Panc1 (cell line): Measurements from ENCODE around the gene TTF2. TPM values are rescaled to one million over a fixed set of nuclear protein-coding genes. Genes with fewer than 3 reads are reported as not detected.

Source experiments
- ATAC-seq: fragments of 200-7000 bp; cut with Tn5 transposase; 2 replicates; pipeline ENCODE4 v1.9.1; 2020; ENCODE audit warnings: mild to moderate bottlenecking, moderate library complexity
- BruUV-seq: library from RNA; stranded (reverse); fragments of 400-500 nt; replicated peaks from 2 replicates; lab custom pipeline; 2021; lab: Mats Ljungman, UMichigan
- CTCF ChIA-PET: fragments of 300-600 bp; sonication (Branson Sonifier 250); formaldehyde crosslinking; loops from one replicate; lab custom pipeline; 2022; ENCODE audit warnings: antibody characterized with exemption; lab: Charles Lee
- POLR2A ChIA-PET: fragments of 300-600 bp; sonication (Branson Sonifier 250); formaldehyde crosslinking; loops from one replicate; lab custom pipeline; 2022; ENCODE audit warnings: antibody characterized with exemption; lab: Charles Lee
- DNase-seq: peaks from one replicate; pipeline ENCODE4 v3.0.0-alpha.2; 2010; ENCODE audit warnings: low read depth, low spot score
- H3K27ac ChIP-seq: 2 replicates; pipeline ENCODE4 v1.5.1; 2011; ENCODE audit warnings: mild to moderate bottlenecking, low read length, inconsistent platforms
- H3K27me3 ChIP-seq: fragments of 200-500 bp; sonication (Bioruptor generic); 2 replicates; pipeline ENCODE4 v1.6.0; 2014; ENCODE audit warnings: low read length, inconsistent platforms; ENCODE audit not compliant: control insufficient read depth, insufficient read depth
- H3K36me3 ChIP-seq: fragments of 200-500 bp; sonication (Bioruptor generic); 2 replicates; pipeline ENCODE4 v1.5.1; 2014; ENCODE audit warnings: inconsistent platforms, mild to moderate bottlenecking, low read length, moderate library complexity; ENCODE audit not compliant: control insufficient read depth, insufficient read depth
- H3K4me1 ChIP-seq: 2 replicates; pipeline ENCODE4 v1.5.1; 2011; ENCODE audit warnings: inconsistent platforms, mild to moderate bottlenecking, low read length, moderate library complexity; ENCODE audit not compliant: control insufficient read depth, insufficient read depth
- H3K4me3 ChIP-seq, 2 experiments: 2 replicates each; pipeline ENCODE4 v1.5.1; 2011 to 2012; ENCODE audit warnings: low read depth in 2 of 2, low read length in 2 of 2, mild to moderate bottlenecking in 2 of 2, inconsistent platforms in 1 of 2, moderate library complexity in 1 of 2
- H3K9me3 ChIP-seq: fragments of 200-500 bp; sonication (Bioruptor generic); 2 replicates; pipeline ENCODE4 v1.5.1; 2014; ENCODE audit warnings: low read depth, mild to moderate bottlenecking, inconsistent platforms, low read length, moderate library complexity; ENCODE audit not compliant: control insufficient read depth, insufficient read depth
- CTCF ChIP-seq: fragments of 450-650 bp; IDR thresholded peaks from 2 replicates; pipeline ENCODE4 v1.5.1; 2017; ENCODE audit warnings: mild to moderate bottlenecking
- POLR2AphosphoS5 ChIP-seq: IDR thresholded peaks from 2 replicates; pipeline ENCODE4 v1.6.1; 2012; ENCODE audit warnings: mild to moderate bottlenecking, low read depth, low read length, moderate library complexity
- REST ChIP-seq, 2 experiments: IDR thresholded peaks; 2 replicates each; pipeline ENCODE4 v1.6.1; 2011 to 2012; ENCODE audit warnings: low read depth in 2 of 2, control low read depth in 1 of 2, low read length in 1 of 2, mild to moderate bottlenecking in 1 of 2, moderate library complexity in 1 of 2; ENCODE audit not compliant: insufficient read depth in 1 of 2
- SIN3A ChIP-seq: IDR thresholded peaks from 2 replicates; pipeline ENCODE4 v1.6.1; 2012; ENCODE audit warnings: low read depth, mild to moderate bottlenecking, low read length, moderate library complexity, borderline replicate concordance; ENCODE audit not compliant: insufficient read depth
- TCF7L2 ChIP-seq: IDR thresholded peaks from 2 replicates; pipeline ENCODE4 v1.6.1; 2011; ENCODE audit warnings: mild to moderate bottlenecking, low read depth, low read length, inconsistent platforms
- in situ Hi-C: cut with HindIII; loops from 2 replicates; pipeline ENCODE4 v1.10.0; 2016; ENCODE audit warnings: low sequenced_read_pairs, low pct_unique_long_range_greater_than_20kb
- intact Hi-C: fragments of 100-400 bp; cut with micrococcal nuclease; formaldehyde crosslinking; loops from one replicate; pipeline ENCODE4 v1.10.0; 2022; ENCODE audit not compliant: unreplicated experiment
- total RNA-seq: library from RNA; stranded (reverse); gene quantifications from one replicate; pipeline ENCODE4 v1.2.1, GENCODE V29; 2021; ENCODE audit not compliant: unreplicated experiment

The TTF2 gene
- total RNA-seq, 1 experiment from 2014 or later: 32.7 TPM

GRCh38 chr1:117106478-117106877 is 46.4 kb downstream of the TTF2 start:
- no peak overlapping the region for H3K4me3 ChIP-seq
- H3K27me3 ChIP-seq: no peaks in the 10 kb centered on the region
- intact Hi-C loops (no loop called here), in situ Hi-C loops (no loop called here)
- CTCF ChIA-PET: no interaction called here
- no peaks in the 10 kb centered on the region; the same call in 1 of the 2 replicates for H3K36me3 ChIP-seq
- BruUV-seq: no TSS peak
- DNase-seq: no peak
- no peaks in the 10 kb centered on the region for H3K9me3 ChIP-seq
- no peak for TF ChIP-seq REST (IDR thresholded peaks at IDR 0.05; ENCODE audit: insufficient read depth in 1 of 2, low read depth in 2 of 2, low read length in 1 of 2)
- TF ChIP-seq SIN3A: no peak
- ATAC-seq: no peak
- H3K27ac ChIP-seq: no peak overlapping the region
- no peaks in the 10 kb centered on the region for H3K4me1 ChIP-seq
- POLR2A ChIA-PET: no interaction called here

GRCh38 chr1:117107364-117107763 is 47.2 kb downstream of the TTF2 start:
- no peak overlapping the region for H3K4me3 ChIP-seq
- DNase-seq (no peak), ATAC-seq (no peak)
- H3K27ac ChIP-seq: no peak overlapping the region
- intact Hi-C loops: no loop called here
- POLR2A ChIA-PET: no interaction called here
- CTCF ChIA-PET: no interaction called here
- no peaks in the 10 kb centered on the region for H3K9me3 ChIP-seq
- BruUV-seq: no TSS peak
- in situ Hi-C loops: no loop called here
- no peaks in the 10 kb centered on the region; the same call in 1 of the 2 replicates for H3K36me3 ChIP-seq
- H3K4me1 ChIP-seq: no peaks in the 10 kb centered on the region
- no peaks in the 10 kb centered on the region for H3K27me3 ChIP-seq
- TF ChIP-seq POLR2AphosphoS5 (no peak), SIN3A (no peak), TCF7L2 (no peak), REST (IDR thresholded peaks at IDR 0.05; ENCODE audit: insufficient read depth in 1 of 2, low read depth in 2 of 2, low read length in 1 of 2) (no peak)

- H3K27me3 ChIP-seq: no peaks in the 10 kb centered on the region
- H3K27ac ChIP-seq: no peak overlapping the region
- H3K4me1 ChIP-seq: no peaks in the 10 kb centered on the region
- intact Hi-C loops (no loop called here), in situ Hi-C loops (no loop called here)
- DNase-seq: no peak
- BruUV-seq: no TSS peak
- ChIA-PET POLR2A (interaction anchor here (0.6 kb wide), 1 partner anchor 18 kb away, joined by 4 read pairs; no protein-coding TSS in a partner anchor), CTCF (no interaction called here)
- no peaks in the 10 kb centered on the region for H3K9me3 ChIP-seq
- no peak overlapping the region for H3K4me3 ChIP-seq
- TF ChIP-seq CTCF: no peak
- TF ChIP-seq REST (IDR thresholded peaks at IDR 0.05; ENCODE audit: insufficient read depth in 1 of 2, low read depth in 2 of 2, low read length in 1 of 2): no peak
- TF ChIP-seq SIN3A: no peak
- no peak for TF ChIP-seq TCF7L2
- TF ChIP-seq POLR2AphosphoS5: no peak
- no peak for ATAC-seq
- H3K36me3 ChIP-seq: no peaks in the 10 kb centered on the region
These were observed 50.6 kb downstream of the TTF2 start for GRCh38 chr1:117110774-117111173.
